OCI-LY7 (cell line): ENCODE results near the gene PLD1.

Experiments
- CTCF ChIP-seq: fragments of 200-600 bp; sonication (generic); conservative IDR thresholded peaks from 2 replicates; pipeline ENCODE4 v1.5.1; 2014; ENCODE audit warnings: mild to moderate bottlenecking, antibody characterized with exemption, low read length, moderate library complexity, mixed read lengths
- EZH2phosphoT487 ChIP-seq: fragments of 200-600 bp; sonication (generic); IDR thresholded peaks from 2 replicates; pipeline ENCODE4 v1.6.1; 2018; ENCODE audit warnings: low read depth, borderline replicate concordance, mild to moderate bottlenecking, mixed run types, antibody characterized with exemption, low read length, moderate library complexity, mixed read lengths

- TF ChIP-seq CTCF: no peak
- TF ChIP-seq EZH2phosphoT487: no peak
These were observed 91.6 kb downstream of the PLD1 start for GRCh38 chr3:171718493-171719185.
